HCT116 (cell line): ENCODE measurements around the gene APOL4. TPM values are rescaled to one million over a fixed set of nuclear protein-coding genes. Genes with fewer than 3 reads are reported as not detected.

Experiments used
- ATAC-seq: fragments of 200-7000 bp; cut with Tn5 transposase; 2 replicates; pipeline ENCODE4 v1.9.1; 2020; ENCODE audit warnings: mild to moderate bottlenecking, moderate library complexity
- BruUV-seq: library from RNA; stranded (reverse); fragments of 400-500 nt; replicated peaks from 2 replicates; lab custom pipeline; 2021; lab: Mats Ljungman, UMichigan
- CTCF ChIA-PET: fragments of 300-600 bp; sonication (Branson Sonifier 250); formaldehyde crosslinking; loops from one replicate; lab custom pipeline; 2021; ENCODE audit warnings: antibody characterized with exemption; lab: Charles Lee
- POLR2A ChIA-PET: fragments of 300-600, 350-600 bp; sonication (Branson Sonifier 250); formaldehyde crosslinking; loops from one replicate; lab custom pipeline; 2021; ENCODE audit warnings: antibody characterized with exemption; lab: Charles Lee
- RAD21 ChIA-PET, 2 experiments: fragments of 300-600 bp; sonication (Branson Sonifier 250); formaldehyde crosslinking; loops; one replicate each; lab custom pipeline; 2023; ENCODE audit warnings: low total read pairs in 2 of 2; ENCODE audit not compliant: uncharacterized antibody in 2 of 2, unreplicated experiment in 2 of 2, low non-redundant PET in 1 of 2; lab: Charles Lee
- DNase-seq: peaks from one replicate; pipeline ENCODE4 v3.0.0-alpha.2; 2010; ENCODE audit warnings: low read depth, low spot score
- H2AFZ ChIP-seq: fragments of 200-600 bp; shearing (Covaris generic), sonication (generic); 2 replicates; pipeline ENCODE4 v1.6.1; 2017; ENCODE audit warnings: low read depth, mixed run types, mixed read lengths, antibody characterized with exemption, low read length; ENCODE audit not compliant: poor library complexity, severe bottlenecking
- H3K27ac ChIP-seq: 2 replicates; pipeline ENCODE4 v1.5.1; 2012; ENCODE audit warnings: low read depth, low read length
- H3K27me3 ChIP-seq: fragments of 200-600 bp; sonication (generic); 2 replicates; pipeline ENCODE4 v1.6.1; 2016; ENCODE audit warnings: mixed run types, low read length, mixed read lengths; ENCODE audit not compliant: insufficient read depth
- H3K36me3 ChIP-seq, 2 experiments: fragments of 200-500 bp in 1 of 2; fragments of 200-600 bp in 1 of 2; sonication (Bioruptor generic) in 1 of 2; sonication (generic) in 1 of 2; 2 replicates each; pipeline versions ENCODE4 v1.5.1 to v1.6.1; 2014 to 2016; ENCODE audit warnings: low read length in 2 of 2, inconsistent platforms in 1 of 2, mixed read lengths in 1 of 2, mixed run types in 1 of 2; ENCODE audit not compliant: insufficient read depth in 2 of 2, control insufficient read depth in 1 of 2
- H3K4me1 ChIP-seq, 2 experiments: fragments of 200-600 bp in 1 of 2; sonication (generic) in 1 of 2; 2 replicates each; pipeline versions ENCODE4 v1.5.1 to v1.6.1; 2012 to 2017; ENCODE audit warnings: low read length in 2 of 2, inconsistent platforms in 1 of 2, mild to moderate bottlenecking in 1 of 2, mixed read lengths in 1 of 2, mixed run types in 1 of 2, moderate library complexity in 1 of 2; ENCODE audit not compliant: insufficient read depth in 2 of 2, control insufficient read depth in 1 of 2
- H3K4me2 ChIP-seq: fragments of 200-600 bp; sonication (generic); 2 replicates; pipeline ENCODE4 v1.6.1; 2017; ENCODE audit warnings: mixed run types, low read length, mixed read lengths
- H3K4me3 ChIP-seq, 2 experiments: fragments of 200-600 bp in 1 of 2; sonication (generic) in 1 of 2; replicated peaks in 1 of 2; 2 replicates each; pipeline ENCODE4 v1.5.1; 2011 to 2016; ENCODE audit warnings: low read length in 2 of 2, control low read depth in 1 of 2, low read depth in 1 of 2, mild to moderate bottlenecking in 1 of 2, mixed read lengths in 1 of 2, mixed run types in 1 of 2
- H3K79me2 ChIP-seq: fragments of 200-600 bp; sonication (generic); 2 replicates; pipeline ENCODE4 v1.6.1; 2017; ENCODE audit warnings: mild to moderate bottlenecking, mixed run types, low read length, moderate library complexity, mixed read lengths; ENCODE audit not compliant: insufficient read depth
- H3K9ac ChIP-seq: fragments of 200-600 bp; sonication (generic); 2 replicates; pipeline ENCODE4 v1.6.1; 2016; ENCODE audit warnings: low read length, mixed read lengths
- H3K9me2 ChIP-seq: fragments of 200-600 bp; sonication (generic), shearing (Covaris generic); 2 replicates; pipeline ENCODE4 v1.6.1; 2017; ENCODE audit warnings: mixed run types, mild to moderate bottlenecking, moderate library complexity; ENCODE audit not compliant: insufficient read depth
- H3K9me3 ChIP-seq, 2 experiments: fragments of 200-500 bp in 1 of 2; fragments of 200-600 bp in 1 of 2; sonication (Bioruptor generic) in 1 of 2; sonication (generic) in 1 of 2; 2 replicates each; pipeline ENCODE4 v1.6.1; 2014 to 2017; ENCODE audit warnings: low read length in 2 of 2, mixed read lengths in 2 of 2, inconsistent platforms in 1 of 2, low read depth in 1 of 2, mild to moderate bottlenecking in 1 of 2, mixed run types in 1 of 2, moderate library complexity in 1 of 2; ENCODE audit not compliant: control insufficient read depth in 1 of 2, insufficient read depth in 1 of 2
- H4K20me1 ChIP-seq: fragments of 200-600 bp; sonication (generic), shearing (Covaris generic); 2 replicates; pipeline ENCODE4 v1.6.1; 2017; ENCODE audit warnings: mixed run types, mild to moderate bottlenecking, moderate library complexity; ENCODE audit not compliant: insufficient read depth
- CTCF ChIP-seq, 3 experiments: fragments of 200-600 bp in 1 of 3; sonication (generic) in 1 of 3; IDR thresholded peaks in 2 of 3; conservative IDR thresholded peaks in 1 of 3; 2 replicates each; pipeline ENCODE4 v1.5.1; 2012 to 2017; ENCODE audit warnings: low read depth in 2 of 3, low read length in 2 of 3, antibody characterized with exemption in 1 of 3, borderline replicate concordance in 1 of 3, control low read depth in 1 of 3, mild to moderate bottlenecking in 1 of 3, mixed read lengths in 1 of 3, mixed run types in 1 of 3, moderate library complexity in 1 of 3; ENCODE audit not compliant: insufficient read depth in 1 of 3
- EZH2phosphoT487 ChIP-seq: fragments of 200-600 bp; IDR thresholded peaks from 2 replicates; pipeline ENCODE4 v1.6.1; 2018; ENCODE audit warnings: antibody characterized with exemption, borderline replicate concordance
- REST ChIP-seq: IDR thresholded peaks from 2 replicates; pipeline ENCODE4 v1.6.1; 2012; ENCODE audit warnings: low read depth
- SP1 ChIP-seq: IDR thresholded peaks from 2 replicates; pipeline ENCODE4 v1.6.1; 2012; ENCODE audit warnings: low read depth
- ZBTB33 ChIP-seq: IDR thresholded peaks from 2 replicates; pipeline ENCODE4 v1.6.1; 2011; ENCODE audit warnings: mild to moderate bottlenecking, low read length, moderate library complexity; ENCODE audit not compliant: insufficient replicate concordance; ENCODE audit errors: extremely low read depth
- intact Hi-C: fragments of 100-400 bp; cut with micrococcal nuclease; formaldehyde crosslinking; loops from 2 replicates; pipeline ENCODE4 v1.10.0; 2022
- total RNA-seq: library from RNA; stranded (reverse); gene quantifications from one replicate; pipeline ENCODE4 v1.2.1, GENCODE V29; 2021; ENCODE audit not compliant: unreplicated experiment

The APOL4 gene
- total RNA-seq, 1 experiment from 2014 or later: not detected

- CTCF ChIA-PET: no interaction called here
Measured at GRCh38 chr22:36199001-36199551, 2.5 kb downstream of the APOL4 start.

More at GRCh38 chr22:36199001-36199551, 2.5 kb downstream of the APOL4 start:
- Histone ChIP-seq H3K4me2 (no peak overlapping the region), H3K4me1 (no peaks in the 10 kb centered on the region), H3K9me2 (no peaks in the 10 kb centered on the region), H3K9ac (no peak overlapping the region), H3K27ac (no peak overlapping the region), H4K20me1 (no peaks in the 10 kb centered on the region), H3K9me3 (no peaks in the 10 kb centered on the region), H3K4me3 (no peak overlapping the region), H2AFZ (no peak overlapping the region), H3K36me3 (no peaks in the 10 kb centered on the region), H3K27me3 (no peaks in the 10 kb centered on the region), H3K79me2 (no peaks in the 10 kb centered on the region)
- ATAC-seq (no peak), DNase-seq (no peak)
- no TSS peak for BruUV-seq
- POLR2A ChIA-PET: no interaction called here
- RAD21 ChIA-PET: no interaction called here
- intact Hi-C loops: loop anchor here (5.0 kb wide), 2 partner anchors 38 to 78 kb away; partner anchors contain the start of gene APOL2
- TF ChIP-seq ZBTB33: no peak
- TF ChIP-seq EZH2phosphoT487: no peak
- TF ChIP-seq CTCF (IDR thresholded peaks at IDR 0.05 in 2 of 3, conservative IDR thresholded peaks at IDR 0.05 in 1 of 3; ENCODE audit: borderline replicate concordance in 1 of 3, insufficient read depth in 1 of 3, low read depth in 2 of 3, low read length in 2 of 3): 0 out of 6 replicates have a peak, but pooled peaks of 1 of the 3 experiments have one; percentile 12
- TF ChIP-seq SP1: no peak
- peak; percentile 30 for TF ChIP-seq REST
